Astrocyte of the spinal cord (primary cell): ENCODE measurements around the gene VTA1.

Source experiments
- DNase-seq: peaks from one replicate; pipeline ENCODE4 v3.0.0; 2011; ENCODE audit warnings: low read depth, low spot score
- H3K4me3 ChIP-seq: 2 replicates; pipeline ENCODE4 v1.5.1; 2011; ENCODE audit warnings: low read depth, mild to moderate bottlenecking, low read length, moderate library complexity
- CTCF ChIP-seq: IDR thresholded peaks from 2 replicates; pipeline ENCODE4 v1.5.1; 2012; ENCODE audit warnings: low read depth, mild to moderate bottlenecking, low read length, inconsistent platforms
- in situ Hi-C: cut with HindIII; loops from 2 replicates; pipeline ENCODE4 v1.10.0; 2017; ENCODE audit warnings: low sequenced_read_pairs

The VTA1 gene

GRCh38 chr6:142271476-142271875 is 124.4 kb downstream of the VTA1 start:
- no peak for TF ChIP-seq CTCF
- in situ Hi-C loops: no loop called here
- no peak for DNase-seq
- H3K4me3 ChIP-seq: no peak overlapping the region
